ENCODE data around the gene PRG3.

PRG3 gene

GRCh38 chr11:57391539-57391938 is 10.6 kb upstream of the PRG3 start:
- in situ Hi-C loops (cut with MboI; ENCODE audit: low sequenced_read_pairs) = no loop called here

- in situ Hi-C loops (cut with MboI; ENCODE audit: low sequenced_read_pairs) = no loop called here
Measured at GRCh38 chr11:57391111-57391510, 10.2 kb upstream of the PRG3 start.

GRCh38 chr11:57390535-57390934 is 9.6 kb upstream of the PRG3 start, which contains the start of gene PRG2:
Gene PRG2 (minus strand): TSS chr11:57390650. CDS start chr11:57389944, 706 bp downstream.
- in situ Hi-C loops (cut with MboI; ENCODE audit: low sequenced_read_pairs) = no loop called here

- in situ Hi-C loops (cut with MboI; ENCODE audit: low sequenced_read_pairs) = no loop called here
Measured at GRCh38 chr11:57387289-57388030, 6.5 kb upstream of the PRG3 start.

DNA sequence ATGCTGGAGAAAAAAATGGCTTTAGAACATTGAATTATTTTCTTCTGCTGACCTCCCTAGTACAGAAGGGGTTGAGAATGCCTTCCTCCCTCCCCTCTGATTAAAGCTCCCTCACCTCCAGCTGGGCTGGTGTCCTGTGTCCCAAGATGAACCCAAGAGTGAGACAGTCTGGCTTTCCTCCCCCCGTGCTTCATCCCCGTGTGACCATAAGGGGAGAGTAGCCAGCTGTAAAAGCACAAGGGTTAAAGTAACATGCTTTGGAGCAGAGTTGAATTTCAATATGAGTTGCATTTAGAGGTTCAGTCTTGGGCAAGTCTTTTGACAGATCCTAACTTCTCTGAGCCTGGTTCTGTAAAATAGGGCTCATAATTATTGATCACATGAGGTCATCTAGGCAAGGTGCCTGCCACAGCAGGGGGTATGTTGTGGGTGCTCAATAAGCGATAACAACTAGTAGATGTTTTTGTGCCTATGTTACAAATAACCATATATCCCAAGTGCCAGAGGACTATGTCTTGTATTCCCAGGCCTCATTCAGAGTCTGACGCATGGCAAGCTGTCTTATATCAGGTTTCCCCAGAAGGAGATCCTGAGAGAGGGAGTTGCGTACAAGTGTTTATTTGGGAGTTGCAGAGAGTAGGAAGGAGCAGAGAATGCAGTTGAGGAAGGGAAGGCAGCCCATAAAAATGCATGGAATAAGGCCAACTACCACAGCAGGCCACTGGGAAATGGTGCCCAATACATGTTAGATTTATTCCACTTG is 5.4 kb upstream of the PRG3 start:
- in situ Hi-C loops (cut with MboI; ENCODE audit: low sequenced_read_pairs) = no loop called here

- in situ Hi-C loops (cut with MboI; ENCODE audit: low sequenced_read_pairs) = no loop called here
Measured at GRCh38 chr11:57379732-57380131, 1.2 kb downstream of the PRG3 start.

- in situ Hi-C loops (cut with MboI; ENCODE audit: low sequenced_read_pairs) = no loop called here
Measured at GRCh38 chr11:57378186-57378585, 2.8 kb downstream of the PRG3 start.

GRCh38 chr11:57377107-57377506 is 3.8 kb downstream of the PRG3 start:
- in situ Hi-C loops (cut with MboI; ENCODE audit: low sequenced_read_pairs) = no loop called here

DNA sequence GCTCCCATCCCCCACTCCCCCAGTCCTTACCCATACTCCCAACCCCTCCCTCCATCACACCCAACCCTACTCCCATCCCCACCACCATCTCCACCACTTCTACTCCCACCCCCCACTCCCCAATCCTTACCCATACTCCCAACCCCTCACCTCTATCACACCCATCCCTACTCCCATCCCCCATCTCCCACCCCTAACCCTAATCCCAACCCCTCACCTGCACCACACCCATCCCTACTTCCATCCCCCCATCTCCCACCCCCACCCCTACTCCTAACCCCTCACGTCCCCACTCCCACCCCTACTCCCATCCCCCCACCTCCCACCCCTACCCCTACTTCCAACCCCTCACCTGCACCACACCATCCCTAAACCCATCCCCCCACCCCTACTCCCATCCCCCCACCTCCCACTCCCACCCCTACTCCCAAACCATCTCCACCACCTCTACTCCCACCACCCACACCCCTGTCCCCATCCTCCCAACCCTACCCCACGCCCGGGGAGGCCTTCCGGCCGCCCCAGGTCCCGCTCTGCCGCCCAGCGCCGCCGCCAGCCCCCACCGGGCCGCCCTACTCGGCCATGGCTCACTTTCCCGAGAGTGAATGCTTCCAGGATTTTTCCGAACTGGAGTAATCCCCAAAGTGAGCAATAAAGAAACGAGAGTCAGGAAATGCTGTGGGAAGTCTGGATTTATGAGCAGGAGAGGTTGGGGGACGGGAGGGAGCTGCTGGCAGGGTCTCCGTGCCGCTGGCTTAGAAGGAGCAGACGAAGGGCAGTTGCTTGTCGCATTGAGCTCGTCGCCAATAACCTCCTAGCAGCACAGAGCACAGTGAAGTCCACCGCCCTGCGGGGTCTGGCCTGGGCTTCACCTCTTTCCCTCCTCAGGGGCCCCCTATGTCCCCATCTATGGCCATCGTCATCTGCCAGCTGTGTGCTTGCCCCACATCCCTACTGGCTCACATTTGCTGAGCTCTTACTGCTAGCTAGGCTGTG is 4.6 kb downstream of the PRG3 start:
- in situ Hi-C loops (cut with MboI; ENCODE audit: low sequenced_read_pairs) = no loop called here

- in situ Hi-C loops (cut with MboI; ENCODE audit: low sequenced_read_pairs) = no loop called here
Measured at GRCh38 chr11:57375490-57375889, 5.5 kb downstream of the PRG3 start.

DNA sequence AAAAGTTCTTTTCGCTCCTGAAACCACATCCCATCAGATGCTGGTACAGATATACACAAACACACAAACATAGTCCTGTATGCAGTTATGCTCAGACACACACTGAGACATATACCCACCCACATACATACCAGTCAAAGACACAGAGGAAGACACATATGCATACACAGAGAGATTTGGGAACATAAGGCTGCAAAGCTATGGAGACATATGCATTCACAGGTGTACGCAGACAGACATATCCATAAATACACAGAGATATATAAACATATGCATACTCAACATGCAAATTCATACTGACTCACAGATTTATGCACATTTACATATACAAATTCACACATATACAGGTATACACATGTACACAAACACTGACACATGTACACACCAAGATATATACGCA is 6.0 kb downstream of the PRG3 start:
- in situ Hi-C loops (cut with MboI; ENCODE audit: low sequenced_read_pairs) = no loop called here

DNA sequence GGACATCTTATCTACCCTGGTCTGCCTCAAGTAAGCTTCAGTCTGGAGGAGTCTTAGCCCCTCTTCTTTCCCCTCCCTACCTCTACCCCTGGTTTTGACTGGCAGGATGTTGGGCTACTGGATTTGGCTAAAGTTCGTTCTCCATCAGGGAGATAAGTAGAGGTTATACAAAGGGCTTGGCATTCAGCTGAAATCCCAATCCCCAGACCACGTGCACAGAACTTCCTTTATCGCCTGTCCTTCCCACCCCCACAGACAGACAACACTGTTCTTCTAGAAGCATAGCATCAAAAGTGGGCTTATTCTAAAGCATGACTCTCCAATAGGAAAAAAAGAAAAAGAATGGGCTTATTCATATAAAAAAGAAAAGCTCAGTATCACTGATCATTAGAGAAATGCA is 7.8 kb downstream of the PRG3 start:
- in situ Hi-C loops (cut with MboI; ENCODE audit: low sequenced_read_pairs) = no loop called here

DNA sequence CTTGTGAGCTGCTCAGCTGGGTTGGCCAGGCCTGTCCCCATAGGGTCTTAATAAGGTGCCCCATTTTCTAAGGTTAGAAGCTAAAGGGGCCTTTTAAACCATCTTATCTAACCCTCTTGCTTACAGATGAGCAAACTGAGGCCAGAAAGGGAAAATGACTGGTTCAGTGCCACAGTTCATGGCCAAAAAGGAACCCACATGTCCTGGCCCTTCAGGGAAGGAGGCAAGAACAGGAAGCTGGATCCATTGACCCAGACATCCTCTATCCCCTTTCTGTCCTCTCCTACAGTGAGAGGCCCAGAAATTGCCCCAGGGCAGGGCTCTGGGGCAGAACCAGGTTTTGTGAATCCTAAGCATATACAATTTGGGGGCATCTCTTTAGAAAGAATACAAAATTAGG is 10.0 kb downstream of the PRG3 start:
- in situ Hi-C loops (cut with MboI; ENCODE audit: low sequenced_read_pairs) = no loop called here

DNA sequence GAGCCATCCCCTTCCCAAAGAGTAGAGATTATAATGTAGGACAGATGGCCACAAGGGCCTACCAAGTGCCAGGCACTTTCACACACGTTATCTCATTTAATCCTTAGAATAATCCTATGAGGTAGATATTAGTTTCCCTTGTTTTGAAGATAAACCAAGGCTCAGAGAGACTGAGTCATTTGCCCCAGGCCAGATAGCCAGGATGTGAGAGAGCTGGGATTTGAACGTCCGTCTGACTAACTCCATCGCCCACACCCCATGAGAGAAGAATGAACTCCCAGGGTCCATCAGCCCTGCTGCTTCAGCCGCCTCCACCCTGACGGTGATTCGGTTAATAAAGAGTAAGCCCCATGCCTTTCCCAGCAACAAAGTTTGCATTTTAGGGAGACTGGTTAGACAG is 10.7 kb downstream of the PRG3 start:
- in situ Hi-C loops (cut with MboI; ENCODE audit: low sequenced_read_pairs) = no loop called here

- in situ Hi-C loops (cut with MboI; ENCODE audit: low sequenced_read_pairs) = no loop called here
Measured at GRCh38 chr11:57368845-57369232, 12.1 kb downstream of the PRG3 start.

GRCh38 chr11:57368106-57368844 is 12.7 kb downstream of the PRG3 start:
- in situ Hi-C loops (cut with MboI; ENCODE audit: low sequenced_read_pairs) = no loop called here

GRCh38 chr11:57364851-57365660 is 15.9 kb downstream of the PRG3 start:
- in situ Hi-C loops (cut with MboI; ENCODE audit: low sequenced_read_pairs) = no loop called here

DNA sequence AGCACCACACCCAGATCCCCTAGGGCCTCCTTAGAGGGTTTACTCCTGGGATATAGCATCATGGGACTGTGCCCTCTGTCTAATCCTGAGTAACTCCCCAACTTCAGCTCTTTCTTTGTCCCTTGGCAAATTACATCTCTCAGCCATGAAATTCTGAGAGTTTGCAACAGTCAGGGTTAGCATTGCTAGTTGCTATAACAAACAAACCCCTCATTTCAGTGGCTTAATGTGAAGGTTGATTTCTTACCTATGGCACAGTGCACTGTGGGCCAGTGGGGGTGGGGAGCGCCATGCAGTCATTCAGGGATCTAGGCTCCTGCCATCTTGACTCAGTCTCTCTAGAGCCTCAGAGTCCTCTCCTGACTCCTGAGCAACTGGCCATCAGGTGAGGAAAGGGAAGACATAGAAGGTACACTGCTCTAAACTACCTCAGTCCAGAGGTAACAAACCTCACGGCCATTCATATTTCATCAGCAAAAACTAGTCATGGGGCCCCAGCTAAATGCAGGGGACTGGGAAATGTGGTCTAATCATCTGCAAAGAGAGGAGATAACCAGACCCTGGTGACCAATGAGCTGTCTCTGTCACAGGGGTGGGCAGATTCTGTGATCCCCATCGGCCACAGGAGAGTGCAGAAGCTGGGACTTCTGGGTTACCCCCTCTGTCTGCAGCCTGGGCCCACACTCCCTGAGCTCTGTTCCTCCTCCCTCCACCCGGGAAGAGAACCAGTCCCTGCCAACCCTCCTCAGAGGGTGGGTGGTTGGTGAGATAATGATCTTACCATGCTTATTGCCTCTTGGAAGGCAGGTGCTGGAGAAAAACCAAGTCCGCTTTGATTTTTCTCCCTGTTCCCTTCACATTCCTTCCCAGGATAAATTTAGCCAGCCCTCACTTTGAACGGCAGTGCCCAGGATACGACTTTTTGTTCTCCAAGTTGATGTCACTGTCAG is 17.5 kb downstream of the PRG3 start:
- in situ Hi-C loops (cut with MboI; ENCODE audit: low sequenced_read_pairs) = no loop called here

GRCh38 chr11:57361926-57362325 is 19.0 kb downstream of the PRG3 start:
- in situ Hi-C loops (cut with MboI; ENCODE audit: low sequenced_read_pairs) = no loop called here
